HG02571 (cell line): ENCODE results near the gene NAALADL2.
"Not testable (repeated sequence)": the region's sequence is repeated elsewhere in the genome, so short reads cannot be mapped to it uniquely, and the experiment has no call there.

Experiments
- ATAC-seq: cut with Tn5 transposase; IDR thresholded peaks from one replicate; pipeline ENCODE4 v1.9.1; 2021; ENCODE audit warnings: mild to moderate bottlenecking, moderate library complexity; ENCODE audit not compliant: unreplicated experiment

The NAALADL2 gene

GRCh38 chr3:175248832-175249231 lies 389.7 kb downstream of the NAALADL2 start:
- no peak for ATAC-seq

- no peak for ATAC-seq
These were observed 396.6 kb downstream of the NAALADL2 start for GRCh38 chr3:175255698-175256097.

GRCh38 chr3:175257123-175257522 lies 398.0 kb downstream of the NAALADL2 start:
- ATAC-seq = no peak

GRCh38 chr3:175258763-175259162 lies 399.6 kb downstream of the NAALADL2 start:
- ATAC-seq = no peak

- no peak for ATAC-seq
These were observed 401.1 kb downstream of the NAALADL2 start for GRCh38 chr3:175260145-175260794.

- no peak for ATAC-seq
These were observed 407.3 kb downstream of the NAALADL2 start for GRCh38 chr3:175266478-175266877.

GRCh38 chr3:175267121-175267531 lies 408.0 kb downstream of the NAALADL2 start:
- no peak for ATAC-seq

GRCh38 chr3:175267561-175267960 lies 408.4 kb downstream of the NAALADL2 start:
- ATAC-seq = no peak

- no peak for ATAC-seq
These were observed 410.3 kb downstream of the NAALADL2 start for GRCh38 chr3:175269394-175269793.

- ATAC-seq = no peak
These were observed 411.2 kb downstream of the NAALADL2 start for GRCh38 chr3:175270198-175270837.

- no peak for ATAC-seq
These were observed 411.7 kb downstream of the NAALADL2 start for GRCh38 chr3:175270866-175271265.

GRCh38 chr3:175271465-175271864 lies 412.3 kb downstream of the NAALADL2 start:
- not testable (repeated sequence) for ATAC-seq

- no peak for ATAC-seq
These were observed 413.3 kb downstream of the NAALADL2 start for GRCh38 chr3:175272392-175272791.

GRCh38 chr3:175273573-175273972 lies 414.4 kb downstream of the NAALADL2 start:
- ATAC-seq = no peak

GRCh38 chr3:175274056-175274455 lies 414.9 kb downstream of the NAALADL2 start:
- peak; percentile 55 for ATAC-seq

- ATAC-seq = peak; percentile 34
These were observed 415.5 kb downstream of the NAALADL2 start for GRCh38 chr3:175274474-175275218.

GRCh38 chr3:175278680-175279079 lies 419.5 kb downstream of the NAALADL2 start:
- ATAC-seq = no peak

- no peak for ATAC-seq
These were observed 420.3 kb downstream of the NAALADL2 start for GRCh38 chr3:175279457-175279856.

- ATAC-seq = no peak
These were observed 420.8 kb downstream of the NAALADL2 start for GRCh38 chr3:175279911-175280310.

- peak; percentile 94 for ATAC-seq
These were observed 428.3 kb downstream of the NAALADL2 start for GRCh38 chr3:175287361-175287963.

- no peak for ATAC-seq
These were observed 429.5 kb downstream of the NAALADL2 start for GRCh38 chr3:175288621-175289020.
